Fibroblast of villous mesenchyme (primary cell): ENCODE results near the gene CHRNB2. TPM values are rescaled to one million over a fixed set of nuclear protein-coding genes. Genes with fewer than 3 reads are reported as not detected.
A peak's percentile ranks its signal among the peaks of the same experiment; 100 is the strongest.

Source experiments
- DNase-seq: peaks from one replicate; pipeline ENCODE4 v3.0.0-alpha.2; 2010; ENCODE audit warnings: low read depth
- H3K4me3 ChIP-seq: 2 replicates; pipeline ENCODE4 v1.5.1; 2011; ENCODE audit warnings: low read depth, mild to moderate bottlenecking, low read length
- CTCF ChIP-seq: IDR thresholded peaks from 2 replicates; pipeline ENCODE4 v1.5.1; 2012; ENCODE audit warnings: low read depth, mild to moderate bottlenecking, low read length; ENCODE audit not compliant: insufficient read depth
- total RNA-seq: library from RNA; depleted of rRNA; stranded (reverse); fragments of >200 nt; gene quantifications from 2 replicates; pipeline ENCODE4 v1.2.3, GENCODE V29; 2012

The CHRNB2 gene
- total RNA-seq, 1 donor, result not detected

GRCh38 chr1:154568157-154568815 is 708 bp downstream of the CHRNB2 start:
- no peak for TF ChIP-seq CTCF
- no peak for DNase-seq
- peak overlapping the region; percentile 5 for H3K4me3 ChIP-seq

GRCh38 chr1:154571244-154571963 is 3.8 kb downstream of the CHRNB2 start:
- no peak overlapping the region for H3K4me3 ChIP-seq
- no peak for TF ChIP-seq CTCF
- no peak for DNase-seq

- no peak for TF ChIP-seq CTCF
- H3K4me3 ChIP-seq, result no peak overlapping the region
- no peak for DNase-seq
Observed at GRCh38 chr1:154571964-154572288, 4.3 kb downstream of the CHRNB2 start.

- TF ChIP-seq CTCF, result no peak
- DNase-seq, result no peak
Observed at GRCh38 chr1:154572468-154573167, 5.0 kb downstream of the CHRNB2 start.

GRCh38 chr1:154573168-154573510 is 5.6 kb downstream of the CHRNB2 start:
- no peak overlapping the region for H3K4me3 ChIP-seq
- DNase-seq, result no peak

More at GRCh38 chr1:154572468-154573167, 5.0 kb downstream of the CHRNB2 start:
- no peak overlapping the region for H3K4me3 ChIP-seq

GRCh38 chr1:154574716-154575115 is 7.1 kb downstream of the CHRNB2 start:
- no peak for TF ChIP-seq CTCF
- H3K4me3 ChIP-seq, result no peak overlapping the region
- no peak for DNase-seq

More at GRCh38 chr1:154573168-154573510, 5.6 kb downstream of the CHRNB2 start:
- TF ChIP-seq CTCF, result no peak
